ENCODE data around the gene SPDYE2B.
"Not testable (repeated sequence)": the region's sequence is repeated elsewhere in the genome, so short reads cannot be mapped to it uniquely, and the experiment has no call there.

DNA sequence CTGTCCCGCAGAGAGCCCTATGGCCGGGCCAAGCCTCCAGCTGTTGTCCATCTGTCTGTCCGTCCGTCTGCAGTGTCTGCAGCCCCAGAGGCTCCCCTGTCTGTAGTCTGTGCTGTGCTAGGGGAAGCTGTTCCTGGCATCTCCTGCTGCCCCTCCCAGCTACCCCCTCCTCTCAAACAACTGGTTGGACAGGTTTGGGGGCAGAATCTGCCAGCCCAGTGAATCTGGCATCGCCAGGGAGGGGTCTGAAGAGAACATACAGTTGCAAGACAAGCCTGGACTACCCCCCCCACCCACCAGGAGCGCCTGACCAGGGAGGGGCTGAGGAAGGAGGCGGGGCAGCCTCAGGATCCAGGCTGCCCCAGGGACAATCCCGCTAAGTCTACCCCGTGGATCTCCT lies 7.4 kb upstream of the SPDYE2B start, which contains the start of gene UPK3BL1:
- not testable (repeated sequence) for TF ChIP-seq USF2 (CRISPR knock-in tag; IDR thresholded peaks at IDR 0.05); ZNF3 (CRISPR knock-in tag; IDR thresholded peaks at IDR 0.05); NR2C2 (CRISPR knock-in tag; IDR thresholded peaks at IDR 0.05); NR2C2 (tag; IDR thresholded peaks at IDR 0.05); NCOA4 (IDR thresholded peaks at IDR 0.05; ENCODE audit: partially characterized antibody); ZNF280B (CRISPR knock-in tag; IDR thresholded peaks at IDR 0.05); ZBED1 (IDR thresholded peaks at IDR 0.05)
- TF ChIP-seq, protein P1, sequence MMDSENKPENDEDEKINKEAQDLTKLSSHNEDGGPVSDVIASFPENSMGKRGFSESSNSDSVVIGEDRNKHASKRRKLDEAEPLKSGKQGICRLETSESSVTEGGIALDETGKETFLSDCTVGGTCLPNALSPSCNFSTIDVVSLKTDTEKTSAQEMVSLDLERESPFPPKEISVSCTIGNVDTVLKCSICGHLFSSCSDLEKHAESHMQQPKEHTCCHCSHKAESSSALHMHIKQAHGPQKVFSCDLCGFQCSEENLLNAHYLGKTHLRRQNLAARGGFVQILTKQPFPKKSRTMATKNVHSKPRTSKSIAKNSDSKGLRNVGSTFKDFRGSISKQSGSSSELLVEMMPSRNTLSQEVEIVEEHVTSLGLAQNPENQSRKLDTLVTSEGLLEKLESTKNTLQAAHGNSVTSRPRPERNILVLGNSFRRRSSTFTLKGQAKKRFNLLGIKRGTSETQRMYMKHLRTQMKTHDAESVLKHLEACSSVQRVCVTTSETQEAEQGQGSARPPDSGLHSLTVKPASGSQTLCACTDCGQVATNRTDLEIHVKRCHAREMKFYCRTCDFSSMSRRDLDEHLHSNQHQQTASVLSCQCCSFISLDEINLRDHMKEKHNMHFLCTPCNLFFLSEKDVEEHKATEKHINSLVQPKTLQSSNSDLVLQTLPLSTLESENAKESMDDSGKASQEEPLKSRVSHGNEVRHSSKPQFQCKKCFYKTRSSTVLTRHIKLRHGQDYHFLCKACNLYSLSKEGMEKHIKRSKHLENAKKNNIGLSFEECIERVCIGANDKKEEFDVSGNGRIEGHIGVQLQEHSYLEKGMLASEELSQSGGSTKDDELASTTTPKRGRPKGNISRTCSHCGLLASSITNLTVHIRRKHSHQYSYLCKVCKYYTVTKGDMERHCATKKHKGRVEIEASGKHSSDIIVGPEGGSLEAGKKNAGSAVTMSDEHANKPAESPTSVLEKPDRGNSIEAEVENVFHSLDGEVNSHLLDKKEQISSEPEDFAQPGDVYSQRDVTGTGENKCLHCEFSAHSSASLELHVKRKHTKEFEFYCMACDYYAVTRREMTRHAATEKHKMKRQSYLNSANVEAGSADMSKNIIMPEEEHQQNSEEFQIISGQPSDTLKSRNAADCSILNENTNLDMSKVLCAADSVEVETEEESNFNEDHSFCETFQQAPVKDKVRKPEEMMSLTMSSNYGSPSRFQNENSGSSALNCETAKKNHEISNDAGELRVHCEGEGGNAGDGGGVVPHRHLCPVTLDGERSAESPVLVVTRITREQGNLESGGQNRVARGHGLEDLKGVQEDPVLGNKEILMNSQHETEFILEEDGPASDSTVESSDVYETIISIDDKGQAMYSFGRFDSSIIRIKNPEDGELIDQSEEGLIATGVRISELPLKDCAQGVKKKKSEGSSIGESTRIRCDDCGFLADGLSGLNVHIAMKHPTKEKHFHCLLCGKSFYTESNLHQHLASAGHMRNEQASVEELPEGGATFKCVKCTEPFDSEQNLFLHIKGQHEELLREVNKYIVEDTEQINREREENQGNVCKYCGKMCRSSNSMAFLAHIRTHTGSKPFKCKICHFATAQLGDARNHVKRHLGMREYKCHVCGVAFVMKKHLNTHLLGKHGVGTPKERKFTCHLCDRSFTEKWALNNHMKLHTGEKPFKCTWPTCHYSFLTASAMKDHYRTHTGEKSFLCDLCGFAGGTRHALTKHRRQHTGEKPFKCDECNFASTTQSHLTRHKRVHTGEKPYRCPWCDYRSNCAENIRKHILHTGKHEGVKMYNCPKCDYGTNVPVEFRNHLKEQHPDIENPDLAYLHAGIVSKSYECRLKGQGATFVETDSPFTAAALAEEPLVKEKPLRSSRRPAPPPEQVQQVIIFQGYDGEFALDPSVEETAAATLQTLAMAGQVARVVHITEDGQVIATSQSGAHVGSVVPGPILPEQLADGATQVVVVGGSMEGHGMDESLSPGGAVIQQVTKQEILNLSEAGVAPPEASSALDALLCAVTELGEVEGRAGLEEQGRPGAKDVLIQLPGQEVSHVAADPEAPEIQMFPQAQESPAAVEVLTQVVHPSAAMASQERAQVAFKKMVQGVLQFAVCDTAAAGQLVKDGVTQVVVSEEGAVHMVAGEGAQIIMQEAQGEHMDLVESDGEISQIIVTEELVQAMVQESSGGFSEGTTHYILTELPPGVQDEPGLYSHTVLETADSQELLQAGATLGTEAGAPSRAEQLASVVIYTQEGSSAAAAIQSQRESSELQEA (IDR thresholded peaks at IDR 0.05; ENCODE audit: low read depth) = not testable (repeated sequence)
